Muscle of arm (tissue), 12 donors: ENCODE results near the gene PDE11A. TPM values are rescaled to one million over a fixed set of nuclear protein-coding genes. Genes with fewer than 3 reads are reported as not detected.

ENCODE experiments used
- DNase-seq: peaks from one replicate; pipeline ENCODE4 v3.0.0-alpha.2; 2013
- polyA plus RNA-seq, 12 donors: library from polyadenylated mRNA; unstranded; fragments of 120-200 nt; gene quantifications; one replicate each; pipeline ENCODE4 v1.2.1, GENCODE V29; 2013; ENCODE audit not compliant: insufficient read length in 12 of 12

PDE11A gene
- polyA plus RNA-seq, 12 donors = 0.33 to 2.0 (median 0.78) TPM; not detected in 2

DNA sequence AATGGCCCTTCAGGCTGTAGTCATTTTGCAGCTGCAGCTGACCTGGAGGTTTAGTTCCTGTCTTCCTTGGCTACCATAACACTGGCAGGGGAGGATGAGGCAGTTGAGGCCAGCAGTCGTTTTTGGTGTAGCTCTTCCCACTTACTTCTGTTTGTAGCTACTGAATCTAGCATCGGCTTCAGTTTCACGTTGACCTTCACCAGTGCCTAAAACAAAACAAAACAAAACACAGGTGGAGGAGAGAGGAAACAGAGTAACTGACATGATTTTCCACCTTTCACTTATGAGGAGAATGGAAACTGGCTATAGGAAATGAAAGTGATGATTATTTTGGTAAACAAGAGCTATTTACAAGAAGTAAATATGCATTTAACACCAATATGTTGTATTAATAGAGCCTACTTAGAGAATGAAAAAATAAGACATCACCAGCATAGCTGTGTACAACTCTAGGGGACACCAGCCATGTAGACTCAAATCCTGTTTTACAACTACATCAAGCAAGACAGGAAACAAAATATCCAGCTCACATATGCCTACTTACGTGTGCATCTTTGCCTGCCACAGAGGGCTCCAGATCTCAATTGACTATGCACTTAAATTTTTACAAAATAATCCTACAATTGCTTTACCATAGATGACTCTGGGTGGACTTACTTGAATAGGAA lies 443.1 kb downstream of the PDE11A start:
- DNase-seq = no peak

DNA sequence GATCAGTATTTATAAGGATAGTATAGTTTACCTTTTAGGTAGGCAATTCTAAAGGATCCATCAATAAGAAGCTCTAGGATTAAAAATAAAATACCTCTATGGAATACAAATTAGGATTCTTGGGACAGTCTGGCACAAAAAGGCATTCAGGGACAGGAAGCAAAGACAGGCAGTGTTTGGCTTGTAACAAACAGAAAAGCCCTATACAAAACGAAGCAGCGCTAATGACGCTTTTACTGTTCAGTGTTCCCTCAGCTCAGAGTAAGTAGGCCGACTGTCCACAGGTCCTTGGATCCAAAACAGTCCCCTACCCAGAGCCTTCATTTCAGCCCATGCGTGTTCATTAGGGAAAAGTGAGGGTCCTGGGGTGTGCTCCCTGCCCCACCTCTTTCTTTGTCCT lies 443.7 kb downstream of the PDE11A start:
- no peak for DNase-seq

- DNase-seq = no peak
Observed at GRCh38 chr2:177625744-177626650, 446.6 kb downstream of the PDE11A start.

DNA sequence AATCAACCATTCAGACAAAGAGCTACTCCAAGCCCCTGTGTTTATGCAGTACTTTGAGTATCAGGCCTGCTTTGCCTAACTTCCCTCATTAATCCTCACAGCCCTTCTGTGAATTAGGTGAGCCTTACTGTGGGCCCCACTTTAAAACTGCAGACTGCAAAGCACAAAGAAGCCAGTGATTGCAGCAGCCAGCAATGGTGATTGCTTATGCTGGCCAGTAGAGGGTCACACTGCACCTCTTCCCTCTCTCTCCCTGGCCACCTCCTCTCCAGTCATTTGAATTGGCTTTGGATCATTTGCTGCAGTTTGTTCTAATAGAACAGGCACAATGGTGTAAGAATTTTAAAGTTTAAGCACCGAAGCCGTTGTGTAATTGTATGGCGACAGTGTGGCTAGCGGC lies 450.1 kb downstream of the PDE11A start:
- DNase-seq = peak; percentile 29

DNA sequence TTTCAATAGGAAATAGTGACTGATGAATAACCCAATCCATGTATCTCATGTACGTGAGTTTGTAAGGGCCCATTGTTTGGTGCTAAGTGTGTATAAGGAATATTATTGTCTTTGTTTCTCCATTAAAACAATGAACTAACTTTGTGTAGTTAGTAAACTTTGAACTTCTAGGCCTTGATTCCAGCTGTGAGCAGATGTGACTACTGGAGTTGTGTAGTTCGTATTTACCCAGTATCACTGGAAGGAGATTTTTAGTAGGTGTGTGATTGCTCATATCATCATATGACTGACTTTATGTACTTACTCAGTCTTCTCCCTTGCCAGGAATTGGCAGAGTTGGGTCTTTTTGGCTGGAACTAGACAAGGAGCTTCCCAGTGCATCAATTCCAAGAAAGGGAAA lies 452.6 kb downstream of the PDE11A start:
- DNase-seq = no peak

DNA sequence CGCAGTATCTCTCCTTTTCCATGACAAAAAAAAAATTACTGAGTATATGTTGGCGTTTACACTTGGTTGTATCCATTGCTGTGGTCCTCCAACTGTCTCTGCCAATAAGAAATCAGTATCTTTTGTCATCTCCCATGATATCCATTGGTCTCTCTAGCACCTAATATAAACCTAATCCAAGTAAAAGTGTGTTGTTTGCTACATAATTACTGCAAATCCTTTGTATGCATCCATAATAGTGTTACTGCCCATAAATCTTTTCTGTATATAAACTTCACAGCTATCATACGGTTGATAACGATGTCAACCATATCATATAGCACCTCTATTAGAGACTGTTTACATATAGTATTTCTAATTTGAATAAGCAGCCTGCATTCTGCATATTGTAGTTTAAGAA lies 453.1 kb downstream of the PDE11A start:
- DNase-seq = no peak

GRCh38 chr2:177618255-177619253 lies 454.0 kb downstream of the PDE11A start:
- peak; percentile 95 for DNase-seq

- no peak for DNase-seq
Observed at GRCh38 chr2:177617849-177618248, 454.7 kb downstream of the PDE11A start.

GRCh38 chr2:177616731-177617130 lies 455.8 kb downstream of the PDE11A start:
- no peak for DNase-seq

GRCh38 chr2:177616066-177616465 lies 456.5 kb downstream of the PDE11A start:
- DNase-seq = no peak

DNA sequence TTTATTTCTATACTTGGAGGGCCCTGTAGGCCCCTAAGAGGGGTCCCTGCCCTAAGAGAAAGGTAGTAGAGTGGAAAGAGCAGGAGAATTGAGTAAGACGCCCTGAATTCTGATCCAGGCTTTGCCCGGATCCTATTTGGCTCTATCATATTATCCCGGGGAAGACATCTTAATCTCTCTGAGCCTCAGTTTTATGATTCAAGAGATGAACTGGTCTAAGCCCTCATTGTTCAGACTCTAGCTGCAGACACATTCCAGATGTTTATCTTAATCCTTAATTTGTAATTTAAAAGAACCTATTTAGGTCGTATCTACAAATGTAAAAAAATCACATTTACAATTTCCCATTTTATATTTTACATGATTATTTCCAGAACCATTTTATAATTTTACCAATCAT lies 459.9 kb downstream of the PDE11A start:
- DNase-seq = no peak

GRCh38 chr2:177611310-177611886 lies 461.2 kb downstream of the PDE11A start:
- no peak for DNase-seq

DNA sequence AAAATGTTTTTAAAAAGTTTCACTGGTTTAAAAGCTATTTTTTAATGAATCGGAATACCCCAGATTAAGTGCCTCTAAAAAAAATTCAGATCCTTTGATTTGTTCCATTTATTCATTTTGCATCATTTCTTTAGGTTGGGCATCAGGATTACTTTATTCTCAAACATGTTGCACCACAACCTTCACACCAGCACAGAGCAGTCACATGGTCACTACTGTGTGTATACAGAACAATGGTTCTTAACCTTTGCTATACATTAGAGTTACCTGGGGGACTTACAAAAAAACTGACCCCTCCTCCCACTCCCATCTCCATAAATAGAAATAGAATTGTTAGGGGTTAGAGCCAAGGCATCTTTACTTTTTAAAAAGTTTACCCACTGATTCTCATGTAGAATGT lies 461.8 kb downstream of the PDE11A start:
- no peak for DNase-seq

GRCh38 chr2:177606636-177607035 lies 465.9 kb downstream of the PDE11A start:
- no peak for DNase-seq

GRCh38 chr2:177604271-177605065 lies 468.1 kb downstream of the PDE11A start:
- peak; percentile 90 for DNase-seq

GRCh38 chr2:177603768-177604167 lies 468.8 kb downstream of the PDE11A start:
- no peak for DNase-seq

DNA sequence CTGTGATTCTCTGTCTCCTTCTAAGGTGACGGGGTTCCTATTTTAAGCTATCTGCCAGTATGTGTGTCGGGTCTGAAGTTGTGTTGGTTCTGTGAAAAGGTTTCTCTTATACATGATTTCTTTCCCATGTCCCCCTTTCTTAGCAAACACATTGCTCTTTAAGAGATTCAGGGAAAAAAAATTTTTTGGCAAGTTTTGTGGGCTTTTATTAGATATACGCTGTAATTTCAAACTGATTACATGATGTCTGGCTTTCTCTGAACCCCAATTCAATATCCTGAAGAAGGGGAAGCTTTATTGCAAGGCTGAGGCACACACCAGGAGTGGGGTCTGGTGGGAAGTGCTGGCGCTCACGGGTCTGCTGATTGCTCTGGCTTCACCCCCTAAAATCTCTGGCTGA lies 469.4 kb downstream of the PDE11A start:
- no peak for DNase-seq

GRCh38 chr2:177602611-177603164 lies 469.9 kb downstream of the PDE11A start:
- DNase-seq = no peak

- DNase-seq = no peak
Observed at GRCh38 chr2:177600917-177601316, 471.7 kb downstream of the PDE11A start.

DNA sequence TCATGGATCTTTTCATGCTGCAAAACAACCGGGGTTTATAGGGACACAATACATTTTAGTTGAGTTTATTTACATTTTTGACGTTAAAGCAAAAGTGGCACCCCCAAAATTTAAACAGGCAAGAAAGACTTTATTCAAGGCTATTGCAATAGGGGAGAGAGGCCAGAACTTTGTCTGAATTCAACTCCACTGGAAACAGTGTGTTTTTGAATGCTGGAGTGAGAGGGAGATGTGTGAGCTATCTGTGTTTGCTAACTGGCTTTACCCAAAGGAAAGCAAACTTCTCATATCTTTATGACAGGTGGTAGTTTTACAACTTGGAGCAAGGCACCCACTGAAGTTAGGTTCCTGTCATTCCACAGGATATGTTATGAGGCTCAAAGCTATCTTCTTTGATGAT lies 472.6 kb downstream of the PDE11A start:
- no peak for DNase-seq
